Small intestine (tissue), 7 donors: ENCODE measurements around the gene ATF7IP. TPM values are rescaled to one million over a fixed set of nuclear protein-coding genes. Genes with fewer than 3 reads are reported as not detected.
A peak's percentile ranks its signal among the peaks of the same experiment; 100 is the strongest.

ENCODE experiments used
- DNase-seq, 2 donors: peaks; one replicate each; pipeline versions ENCODE4 v3.0.0 to v3.0.0-alpha.2; 2013
- FAIRE-seq: peaks from 2 replicates; lab custom pipeline; 2012; peaks lifted over from hg19 to GRCh38; lab: Jason Lieb, UNC
- H3K27ac ChIP-seq, 3 donors: one replicate each; pipeline ENCODE4 v1.5.1; 2013; ENCODE audit warnings: low read length in 2 of 3, mild to moderate bottlenecking in 2 of 3, control low read depth in 1 of 3, inconsistent platforms in 1 of 3, low read depth in 1 of 3, moderate library complexity in 1 of 3
- H3K27me3 ChIP-seq, 3 donors: one replicate each; pipeline ENCODE4 v1.6.1; 2013; ENCODE audit warnings: low read length in 3 of 3, inconsistent platforms in 1 of 3; ENCODE audit not compliant: control insufficient read depth in 3 of 3, insufficient read depth in 3 of 3
- H3K36me3 ChIP-seq, 3 donors: one replicate each; pipeline ENCODE4 v1.6.1; 2013; ENCODE audit warnings: low read length in 3 of 3, inconsistent platforms in 1 of 3, low read depth in 1 of 3, mild to moderate bottlenecking in 1 of 3, moderate library complexity in 1 of 3; ENCODE audit not compliant: control insufficient read depth in 3 of 3, insufficient read depth in 2 of 3
- H3K4me1 ChIP-seq, 3 donors: one replicate each; pipeline ENCODE4 v1.6.1; 2013; ENCODE audit warnings: low read length in 2 of 3, inconsistent platforms in 1 of 3, low read depth in 1 of 3, mild to moderate bottlenecking in 1 of 3, moderate library complexity in 1 of 3; ENCODE audit not compliant: control insufficient read depth in 3 of 3, insufficient read depth in 2 of 3
- H3K4me3 ChIP-seq, 3 donors: one replicate each; pipeline ENCODE4 v1.5.1; 2013; ENCODE audit warnings: low read length in 3 of 3, control low read depth in 1 of 3, inconsistent platforms in 1 of 3, low read depth in 1 of 3, mild to moderate bottlenecking in 1 of 3, moderate library complexity in 1 of 3
- H3K9me3 ChIP-seq, 2 donors: one replicate each; pipeline ENCODE4 v1.6.1; 2013; ENCODE audit warnings: low read depth in 1 of 2, low read length in 1 of 2; ENCODE audit not compliant: control insufficient read depth in 2 of 2, insufficient read depth in 1 of 2
- WGBS, 3 donors: extraction: QIAGEN DNeasy Blood & Tissue Kit; methylation state at CpG; one replicate each; pipeline ENCODE4 v1.1.7; 2013; 5-methylcytosine and 5-hydroxymethylcytosine counted together
- polyA plus RNA-seq, 4 donors: library from polyadenylated mRNA; stranded (reverse) in 3 of 4; unstranded in 1 of 4; fragments of 200-250 nt in 3 of 4; fragments of 120-200 nt in 1 of 4; gene quantifications; one replicate each; pipeline versions ENCODE4 v1.2.1 to v1.2.3, GENCODE V29; 2013
- donor health status: healthy with polysubstance abuse.
- donor health status: control.
- donor health status: control.
- donor health status: Bipolar disorder and iron deficiency.
- donor health status: healthy.

The ATF7IP gene
- polyA plus RNA-seq, 4 donors = 3.5 to 34.5 (median 5.7) TPM

- H3K4me3 ChIP-seq = no peak overlapping the region
- H3K4me1 ChIP-seq = no peaks in the 10 kb centered on the region
- FAIRE-seq (no peak), DNase-seq (no peak)
- H3K36me3 ChIP-seq = peaks cover 15 to 38% (median 18%) of the 10 kb centered on the region in 3 donors
- H3K27ac ChIP-seq = no peak overlapping the region
- H3K9me3 ChIP-seq = no peaks in the 10 kb centered on the region
- H3K27me3 ChIP-seq = no peaks in the 10 kb centered on the region
- 95 to 96% (median 96%) methylated on average over 2 of the region's 2 CpGs for WGBS, 3 donors
These were observed 117.4 kb downstream of the ATF7IP start for GRCh38 chr12:14482886-14483285.

DNA sequence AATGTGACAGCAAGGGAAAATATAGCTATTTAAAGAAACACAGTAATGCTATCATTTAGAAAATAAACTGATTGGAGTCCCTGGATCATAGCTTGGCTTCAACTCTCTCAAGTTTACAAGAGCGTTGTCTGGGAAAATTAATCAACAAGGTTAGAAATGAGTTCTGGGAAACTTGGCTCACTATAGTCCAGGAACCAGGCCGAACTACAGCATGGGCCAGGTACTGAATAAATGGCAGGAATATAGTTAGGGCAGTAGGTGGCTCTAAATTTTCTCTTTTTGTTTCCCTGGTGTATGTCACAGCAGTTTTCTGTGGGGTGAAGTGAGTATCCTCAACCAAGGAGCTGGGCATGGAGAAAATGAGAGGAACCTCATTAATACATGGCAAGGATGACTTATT, 129.8 kb downstream of the ATF7IP start:
- Histone ChIP-seq H3K9me3 (no peaks in the 10 kb centered on the region), H3K4me1 (no peaks in the 10 kb centered on the region), H3K27me3 (no peaks in the 10 kb centered on the region), H3K27ac (no peak overlapping the region), H3K36me3 (peaks cover 16 to 31% (median 30%) of the 10 kb centered on the region in 3 donors), H3K4me3 (no peak overlapping the region)
- WGBS, 3 donors = 86 to 97% (median 94%) methylated on average over 2 of the region's 2 CpGs
- DNase-seq = no peak
- no peak for FAIRE-seq

DNA sequence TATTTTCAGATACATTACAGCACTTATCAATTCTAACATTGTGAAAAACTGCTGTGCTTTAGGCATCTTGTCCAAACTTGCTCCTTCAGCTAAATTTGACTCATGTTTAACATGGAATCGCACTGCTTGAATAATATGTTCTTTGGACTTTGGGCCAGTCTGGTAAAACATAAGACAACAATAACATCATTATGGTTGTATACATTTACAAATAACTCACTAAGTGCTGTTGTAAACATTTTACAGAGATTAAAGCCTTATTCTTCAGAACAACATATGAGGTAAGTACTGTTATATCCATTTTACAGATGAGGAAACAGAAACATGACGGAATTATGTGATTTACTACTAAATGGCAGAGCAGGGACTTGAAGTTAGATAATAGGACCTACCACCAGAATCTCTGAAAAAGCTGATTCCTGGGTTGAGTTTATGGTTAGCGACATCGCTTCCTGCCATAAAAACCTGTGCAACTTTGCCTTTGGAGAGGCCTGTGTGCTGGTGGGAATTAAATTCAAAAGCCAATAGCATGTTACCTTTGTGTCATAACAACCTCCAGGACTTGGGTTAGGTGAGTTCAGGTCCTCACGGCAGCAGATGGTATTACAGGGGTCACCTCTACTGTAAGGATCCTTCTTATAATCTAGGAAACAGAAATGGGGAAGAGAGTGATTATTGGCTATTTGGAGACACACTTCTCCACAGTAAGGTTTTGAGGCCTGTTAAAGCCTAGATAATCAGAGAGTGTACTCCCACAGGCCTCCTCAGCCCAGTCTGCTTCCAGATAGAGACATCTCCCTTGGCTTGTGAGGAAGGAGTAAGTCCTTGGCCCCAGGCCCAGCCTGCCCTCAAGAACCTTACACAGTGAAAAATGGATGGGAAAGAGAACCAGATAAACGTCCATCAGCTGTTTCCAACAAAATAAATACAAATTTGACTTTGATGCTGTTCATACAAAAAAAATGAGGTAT, 140.4 kb downstream of the ATF7IP start:
- no peak for DNase-seq
- no peak for FAIRE-seq
- Histone ChIP-seq H3K27ac (no peak overlapping the region), H3K4me3 (no peak overlapping the region), H3K4me1 (no peaks in the 10 kb centered on the region), H3K9me3 (no peaks in the 10 kb centered on the region), H3K27me3 (no peaks in the 10 kb centered on the region), H3K36me3 (peaks cover 4 to 8% (median 5%) of the 10 kb centered on the region in 3 donors)
- WGBS, 3 donors = 90 to 94% (median 91%) methylated on average over 6 of the region's 6 CpGs

DNA sequence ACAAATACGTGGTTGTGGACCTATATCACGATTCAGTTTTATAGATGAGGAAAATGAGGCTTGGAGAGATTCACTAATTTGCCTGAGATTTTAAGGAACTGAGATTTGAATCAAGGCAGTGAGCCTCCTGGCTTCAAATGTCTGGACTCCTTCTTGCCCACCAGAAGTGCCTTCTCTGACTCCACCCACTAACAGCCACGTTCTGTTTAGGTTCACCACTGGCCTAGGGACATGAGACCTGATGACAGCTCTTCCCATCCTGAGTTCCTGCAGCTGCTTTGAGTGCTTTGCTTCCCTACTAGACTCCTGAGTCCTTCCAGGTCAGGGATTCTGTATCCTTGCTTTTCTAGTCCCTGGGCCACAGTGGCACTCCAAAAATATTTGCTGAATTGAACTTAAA, 145.1 kb downstream of the ATF7IP start:
- H3K9me3 ChIP-seq = no peaks in the 10 kb centered on the region
- H3K4me3 ChIP-seq = no peak overlapping the region
- FAIRE-seq (no peak), DNase-seq (no peak)
- peaks cover 3 to 4% (median 4%) of the 10 kb centered on the region in 3 donors for H3K36me3 ChIP-seq
- H3K27me3 ChIP-seq = no peaks in the 10 kb centered on the region
- H3K27ac ChIP-seq = no peak overlapping the region
- WGBS, 3 donors = 68 to 72% (median 68%) methylated on average over 3 of the region's 3 CpGs
- H3K4me1 ChIP-seq = no peaks in the 10 kb centered on the region

- no peaks in the 10 kb centered on the region for H3K4me1 ChIP-seq
- H3K27me3 ChIP-seq = no peaks in the 10 kb centered on the region
- no peak overlapping the region for H3K4me3 ChIP-seq
- peaks cover 4% of the 10 kb centered on the region in 3 donors for H3K36me3 ChIP-seq
- H3K27ac ChIP-seq = peak overlapping the region in 1 of 3 donors; percentile 16
- DNase-seq (peak; percentile 93 to 94), FAIRE-seq (peak; percentile 26)
- H3K9me3 ChIP-seq = no peaks in the 10 kb centered on the region
- WGBS, 3 donors = 21 to 50% (median 32%) methylated on average over 4 of the region's 4 CpGs
These were observed 148.8 kb downstream of the ATF7IP start for GRCh38 chr12:14514154-14514842.

DNA sequence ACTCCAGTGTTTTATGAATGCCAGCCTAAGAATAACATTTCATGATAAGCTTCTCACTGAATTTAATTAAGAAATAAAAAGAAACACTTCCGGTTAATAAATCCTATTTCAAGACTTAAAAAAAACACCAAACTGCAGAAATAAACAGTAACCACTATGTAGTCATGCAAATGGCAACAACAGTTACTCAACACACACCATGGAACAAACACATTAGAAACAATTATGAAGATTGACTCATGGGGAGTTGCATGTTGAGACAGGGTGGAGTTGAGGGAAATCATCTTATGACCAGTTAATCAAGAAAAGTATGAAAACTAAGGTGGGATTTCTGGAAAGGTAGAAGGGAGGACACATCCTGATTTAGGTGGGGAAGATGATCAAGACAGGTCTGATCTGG, 149.5 kb downstream of the ATF7IP start:
- peak in 1 of 2 donors; percentile 15 for DNase-seq
- WGBS, 3 donors = 73 to 80% (median 76%) methylated on average over 1 of the region's 1 CpG

GRCh38 chr12:14521822-14522221, 156.3 kb downstream of the ATF7IP start:
- H3K4me1 ChIP-seq = no peaks in the 10 kb centered on the region
- no peak for FAIRE-seq
- H3K27ac ChIP-seq = no peak overlapping the region
- no peaks in the 10 kb centered on the region for H3K27me3 ChIP-seq
- no peak overlapping the region for H3K4me3 ChIP-seq
- peaks cover 0 to 20% of the 10 kb centered on the region in 2 donors for H3K9me3 ChIP-seq
- peaks cover 0 to 9% (median 0%) of the 10 kb centered on the region in 3 donors for H3K36me3 ChIP-seq
- no peak for DNase-seq

More for the DNA sequence above, 149.5 kb downstream of the ATF7IP start:
- FAIRE-seq = no peak
- H3K9me3 ChIP-seq = no peaks in the 10 kb centered on the region
- H3K27me3 ChIP-seq = no peaks in the 10 kb centered on the region
- H3K4me1 ChIP-seq = no peaks in the 10 kb centered on the region
- peaks cover 1 to 4% (median 2%) of the 10 kb centered on the region in 3 donors for H3K36me3 ChIP-seq
- no peak overlapping the region for H3K27ac ChIP-seq
- no peak overlapping the region for H3K4me3 ChIP-seq

DNA sequence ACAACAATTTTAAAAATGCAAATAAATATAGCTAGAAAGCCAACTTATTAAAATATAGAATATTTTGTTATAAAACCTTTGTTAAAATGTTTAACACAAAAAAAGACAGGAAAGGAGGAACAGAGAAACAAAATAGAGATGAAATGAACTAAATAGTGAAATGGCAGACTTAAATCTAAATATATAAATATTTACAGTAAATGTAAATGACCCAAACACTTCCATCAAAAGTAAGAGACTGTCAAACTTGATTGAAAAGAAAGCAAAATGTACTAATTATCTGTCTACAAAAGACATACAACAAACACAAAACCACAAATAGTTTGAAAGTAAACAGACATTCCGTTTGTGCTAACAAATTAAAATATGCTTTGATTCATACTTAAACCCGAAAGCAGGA, 160.5 kb downstream of the ATF7IP start:
- DNase-seq = no peak
- WGBS, 3 donors = 84 to 95% (median 93%) methylated on average over 2 of the region's 2 CpGs
- no peaks in the 10 kb centered on the region for H3K4me1 ChIP-seq
- H3K36me3 ChIP-seq = peaks cover 0 to 5% (median 0%) of the 10 kb centered on the region in 3 donors
- no peaks in the 10 kb centered on the region for H3K27me3 ChIP-seq
- no peak overlapping the region for H3K4me3 ChIP-seq
- H3K27ac ChIP-seq = no peak overlapping the region
- peaks cover 0 to 15% of the 10 kb centered on the region in 2 donors for H3K9me3 ChIP-seq
- no peak for FAIRE-seq
